ENCODE results near the gene RNF19B.

Gene RNF19B

GRCh38 chr1:32989160-32990050, 24.8 kb upstream of the RNF19B start:
- no peak overlapping the region for H3K9ac ChIP-seq (ENCODE audit: low read depth, low read length, poor library complexity)
- no peak for DNase-seq (ENCODE audit: low spot score)
- H2AFZ ChIP-seq (ENCODE audit: low read length): peak overlapping the region; percentile 12
- no peak overlapping the region for H3K4me2 ChIP-seq (ENCODE audit: insufficient read depth, low read length, poor library complexity, severe bottlenecking)
- H3K36me3 ChIP-seq (replicated peaks in 1 of 2; ENCODE audit: control insufficient read depth in 2 of 2, insufficient read depth in 2 of 2, low read length in 2 of 2): no peaks in the 10 kb centered on the region
- H3K79me1 ChIP-seq (ENCODE audit: low read depth, low read length): no peaks in the 10 kb centered on the region
- peaks cover 0 to 9% (median 0%) of the 10 kb centered on the region in 3 experiments for H3K27me3 ChIP-seq (ENCODE audit: control insufficient read depth in 3 of 3, insufficient read depth in 3 of 3, low read depth in 1 of 3, low read length in 3 of 3)
- H2BK5ac ChIP-seq (ENCODE audit: low read length): no peak overlapping the region
- whole genome bisulfite sequencing, 2 donors (ENCODE audit: extremely low coverage in 2 of 2, insufficient read length in 2 of 2, insufficient replicate concordance in 1 of 2): no CpG with 5 or more reads among the region's 6 CpGs
- H4K91ac ChIP-seq (ENCODE audit: low read depth, low read length, poor library complexity): no peak overlapping the region
- no peak overlapping the region for H2BK120ac ChIP-seq (ENCODE audit: low read depth, low read length)
- no peaks in the 10 kb centered on the region for H3K9me3 ChIP-seq (replicated peaks in 1 of 2; ENCODE audit: control insufficient read depth in 2 of 2, insufficient read depth in 1 of 2, low read depth in 1 of 2, low read length in 2 of 2)
- H3K4me1 ChIP-seq (ENCODE audit: control insufficient read depth in 2 of 2, insufficient read depth in 1 of 2, low read depth in 1 of 2, low read length in 2 of 2): peaks cover 11 to 13% of the 10 kb centered on the region in 2 donors
- H2BK15ac ChIP-seq (ENCODE audit: low read length): no peak overlapping the region
- H3K4ac ChIP-seq (ENCODE audit: low read length): no peak overlapping the region
- no peak overlapping the region for H2AK5ac ChIP-seq (ENCODE audit: low read depth, low read length)
- no peak overlapping the region for H3K23ac ChIP-seq (ENCODE audit: low read depth, low read length, poor library complexity)
- no peak overlapping the region for H4K8ac ChIP-seq (ENCODE audit: low read depth, low read length)
- H3K27ac ChIP-seq (replicated peaks; ENCODE audit: low read length): no peak overlapping the region
- H2BK12ac ChIP-seq (ENCODE audit: low read length): no peak overlapping the region
- no peak overlapping the region for H3K14ac ChIP-seq (ENCODE audit: low read length)
- H3K18ac ChIP-seq (ENCODE audit: low read length): peak overlapping the region; percentile 48
- H3K4me3 ChIP-seq (ENCODE audit: low read length in 2 of 2): no peak overlapping the region

- no peak overlapping the region for H3K9ac ChIP-seq (ENCODE audit: low read depth, low read length, poor library complexity)
- H3K36me3 ChIP-seq (replicated peaks in 1 of 2; ENCODE audit: control insufficient read depth in 2 of 2, insufficient read depth in 2 of 2, low read length in 2 of 2): no peaks in the 10 kb centered on the region
- no peak overlapping the region for H2BK12ac ChIP-seq (ENCODE audit: low read length)
- peaks cover 0 to 9% (median 0%) of the 10 kb centered on the region in 3 experiments for H3K27me3 ChIP-seq (ENCODE audit: control insufficient read depth in 3 of 3, insufficient read depth in 3 of 3, low read depth in 1 of 3, low read length in 3 of 3)
- H2AK5ac ChIP-seq (ENCODE audit: low read depth, low read length): no peak overlapping the region
- no peak overlapping the region for H4K8ac ChIP-seq (ENCODE audit: low read depth, low read length)
- H3K27ac ChIP-seq (replicated peaks; ENCODE audit: low read length): no peak overlapping the region
- no peak overlapping the region for H2BK5ac ChIP-seq (ENCODE audit: low read length)
- H3K18ac ChIP-seq (ENCODE audit: low read length): no peak overlapping the region
- H4K91ac ChIP-seq (ENCODE audit: low read depth, low read length, poor library complexity): no peak overlapping the region
- no peak overlapping the region for H3K4ac ChIP-seq (ENCODE audit: low read length)
- H2BK15ac ChIP-seq (ENCODE audit: low read length): no peak overlapping the region
- DNase-seq (ENCODE audit: low spot score): no peak
- no peak overlapping the region for H2AFZ ChIP-seq (ENCODE audit: low read length)
- no peaks in the 10 kb centered on the region for H3K79me1 ChIP-seq (ENCODE audit: low read depth, low read length)
- H3K4me1 ChIP-seq (ENCODE audit: control insufficient read depth in 2 of 2, insufficient read depth in 1 of 2, low read depth in 1 of 2, low read length in 2 of 2): peaks cover 13 to 15% of the 10 kb centered on the region in 2 donors
- no peak overlapping the region for H2BK120ac ChIP-seq (ENCODE audit: low read depth, low read length)
- H3K9me3 ChIP-seq (replicated peaks in 1 of 2; ENCODE audit: control insufficient read depth in 2 of 2, insufficient read depth in 1 of 2, low read depth in 1 of 2, low read length in 2 of 2): no peaks in the 10 kb centered on the region
- no peak overlapping the region for H3K14ac ChIP-seq (ENCODE audit: low read length)
- no peak overlapping the region for H3K4me2 ChIP-seq (ENCODE audit: insufficient read depth, low read length, poor library complexity, severe bottlenecking)
- H3K23ac ChIP-seq (ENCODE audit: low read depth, low read length, poor library complexity): no peak overlapping the region
- no peak overlapping the region for H3K4me3 ChIP-seq (ENCODE audit: low read length in 2 of 2)
Measured at GRCh38 chr1:32988665-32989064, 24.1 kb upstream of the RNF19B start.

GRCh38 chr1:32985226-32985625, 20.6 kb upstream of the RNF19B start:
- no peak overlapping the region for H3K18ac ChIP-seq (ENCODE audit: low read length)
- H3K4me2 ChIP-seq (ENCODE audit: insufficient read depth, low read length, poor library complexity, severe bottlenecking): no peak overlapping the region
- no peak overlapping the region for H2AK5ac ChIP-seq (ENCODE audit: low read depth, low read length)
- DNase-seq (ENCODE audit: low spot score): no peak
- no CpG with 5 or more reads among the region's 1 CpG for WGBS, 2 donors (ENCODE audit: extremely low coverage in 2 of 2, insufficient read length in 2 of 2, insufficient replicate concordance in 1 of 2)
- no peaks in the 10 kb centered on the region for H3K79me1 ChIP-seq (ENCODE audit: low read depth, low read length)
- no peak overlapping the region for H2AFZ ChIP-seq (ENCODE audit: low read length)
- no peak overlapping the region for H2BK5ac ChIP-seq (ENCODE audit: low read length)
- no peak overlapping the region for H3K4me3 ChIP-seq (ENCODE audit: low read length in 2 of 2)
- H2BK120ac ChIP-seq (ENCODE audit: low read depth, low read length): no peak overlapping the region
- H2BK15ac ChIP-seq (ENCODE audit: low read length): no peak overlapping the region
- H3K9me3 ChIP-seq (replicated peaks in 1 of 2; ENCODE audit: control insufficient read depth in 2 of 2, insufficient read depth in 1 of 2, low read depth in 1 of 2, low read length in 2 of 2): no peaks in the 10 kb centered on the region
- no peak overlapping the region for H4K91ac ChIP-seq (ENCODE audit: low read depth, low read length, poor library complexity)
- no peak overlapping the region for H3K27ac ChIP-seq (replicated peaks; ENCODE audit: low read length)
- H3K4ac ChIP-seq (ENCODE audit: low read length): no peak overlapping the region
- H2BK12ac ChIP-seq (ENCODE audit: low read length): no peak overlapping the region
- peaks cover 3 to 12% of the 10 kb centered on the region in 2 donors for H3K4me1 ChIP-seq (ENCODE audit: control insufficient read depth in 2 of 2, insufficient read depth in 1 of 2, low read depth in 1 of 2, low read length in 2 of 2)
- H3K14ac ChIP-seq (ENCODE audit: low read length): no peak overlapping the region
- H3K9ac ChIP-seq (ENCODE audit: low read depth, low read length, poor library complexity): no peak overlapping the region
- no peak overlapping the region for H4K8ac ChIP-seq (ENCODE audit: low read depth, low read length)
- H3K36me3 ChIP-seq (replicated peaks in 1 of 2; ENCODE audit: control insufficient read depth in 2 of 2, insufficient read depth in 2 of 2, low read length in 2 of 2): no peaks in the 10 kb centered on the region
- H3K27me3 ChIP-seq (ENCODE audit: control insufficient read depth in 3 of 3, insufficient read depth in 3 of 3, low read depth in 1 of 3, low read length in 3 of 3): peaks cover 0 to 19% (median 0%) of the 10 kb centered on the region in 3 experiments
- no peak overlapping the region for H3K23ac ChIP-seq (ENCODE audit: low read depth, low read length, poor library complexity)

GRCh38 chr1:32984455-32985171, 20.0 kb upstream of the RNF19B start:
- no peak overlapping the region for H3K14ac ChIP-seq (ENCODE audit: low read length)
- H3K9me3 ChIP-seq (replicated peaks in 1 of 2; ENCODE audit: control insufficient read depth in 2 of 2, insufficient read depth in 1 of 2, low read depth in 1 of 2, low read length in 2 of 2): no peaks in the 10 kb centered on the region
- H2AFZ ChIP-seq (ENCODE audit: low read length): no peak overlapping the region
- no peaks in the 10 kb centered on the region for H3K79me1 ChIP-seq (ENCODE audit: low read depth, low read length)
- H2AK5ac ChIP-seq (ENCODE audit: low read depth, low read length): no peak overlapping the region
- no peak overlapping the region for H3K23ac ChIP-seq (ENCODE audit: low read depth, low read length, poor library complexity)
- no peak overlapping the region for H3K9ac ChIP-seq (ENCODE audit: low read depth, low read length, poor library complexity)
- H4K8ac ChIP-seq (ENCODE audit: low read depth, low read length): no peak overlapping the region
- no peak overlapping the region for H2BK15ac ChIP-seq (ENCODE audit: low read length)
- no peak overlapping the region for H4K91ac ChIP-seq (ENCODE audit: low read depth, low read length, poor library complexity)
- no peak overlapping the region for H2BK12ac ChIP-seq (ENCODE audit: low read length)
- no peak overlapping the region for H3K4ac ChIP-seq (ENCODE audit: low read length)
- H3K4me2 ChIP-seq (ENCODE audit: insufficient read depth, low read length, poor library complexity, severe bottlenecking): no peak overlapping the region
- no peak overlapping the region for H3K4me3 ChIP-seq (ENCODE audit: low read length in 2 of 2)
- H3K36me3 ChIP-seq (replicated peaks in 1 of 2; ENCODE audit: control insufficient read depth in 2 of 2, insufficient read depth in 2 of 2, low read length in 2 of 2): no peaks in the 10 kb centered on the region
- no peak for DNase-seq (ENCODE audit: low spot score)
- no peak overlapping the region for H2BK5ac ChIP-seq (ENCODE audit: low read length)
- no peak overlapping the region for H2BK120ac ChIP-seq (ENCODE audit: low read depth, low read length)
- no CpG with 5 or more reads among the region's 1 CpG for WGBS, 2 donors (ENCODE audit: extremely low coverage in 2 of 2, insufficient read length in 2 of 2, insufficient replicate concordance in 1 of 2)
- no peak overlapping the region for H3K18ac ChIP-seq (ENCODE audit: low read length)
- peaks cover 0 to 19% (median 0%) of the 10 kb centered on the region in 3 experiments for H3K27me3 ChIP-seq (ENCODE audit: control insufficient read depth in 3 of 3, insufficient read depth in 3 of 3, low read depth in 1 of 3, low read length in 3 of 3)
- no peak overlapping the region for H3K27ac ChIP-seq (replicated peaks; ENCODE audit: low read length)
- H3K4me1 ChIP-seq (ENCODE audit: control insufficient read depth in 2 of 2, insufficient read depth in 1 of 2, low read depth in 1 of 2, low read length in 2 of 2): peaks cover 3 to 12% of the 10 kb centered on the region in 2 donors

Measured in neuronal stem cell (in vitro differentiated cells).